A549 (cell line): ENCODE results near the gene ILK.

ENCODE experiments used
- CHD4 ChIP-seq: fragments of 200-600 bp; sonication (generic); IDR thresholded peaks from 2 replicates; pipeline ENCODE4 v1.6.1; 2016; ENCODE audit warnings: antibody characterized with exemption, mild to moderate bottlenecking, borderline replicate concordance
- EP300 ChIP-seq, 2 experiments: fragments of >200 bp; sonication (Bioruptor Twin); formaldehyde crosslinking; IDR thresholded peaks; 2 replicates in 1 of 2; 3 replicates in 1 of 2; pipeline ENCODE4 v1.6.1; 2016 to 2017
- HOXA7 ChIP-seq: fragments of 250-450 bp; sonication (Bioruptor Pico); IDR thresholded peaks from 2 replicates; pipeline ENCODE4 v1.5.0; 2020; ENCODE audit warnings: mild to moderate bottlenecking, moderate library complexity
- JUN ChIP-seq, 2 experiments: fragments of >200 bp; sonication (Bioruptor Twin); formaldehyde crosslinking; IDR thresholded peaks; 2 replicates in 1 of 2; 3 replicates in 1 of 2; pipeline ENCODE4 v1.6.1; 2016 to 2017
- MYC ChIP-seq: IDR thresholded peaks from 2 replicates; pipeline ENCODE4 v1.6.1; 2012; ENCODE audit warnings: mild to moderate bottlenecking, inconsistent platforms, low read length, improper control_type of control experiment, borderline replicate concordance
- POLR2A ChIP-seq: IDR thresholded peaks from 2 replicates; pipeline ENCODE4 v1.6.1; 2012; ENCODE audit warnings: mild to moderate bottlenecking, low read length
- POLR2AphosphoS2 ChIP-seq: conservative IDR thresholded peaks from 2 replicates; pipeline ENCODE4 v1.6.1; 2012; ENCODE audit warnings: low read length, improper control_type of control experiment, inconsistent platforms
- SMC3 ChIP-seq: fragments of >200 bp; sonication (Bioruptor Twin); formaldehyde crosslinking; IDR thresholded peaks from 3 replicates; pipeline ENCODE4 v1.6.1; 2018; ENCODE audit warnings: inconsistent platforms
- TF ChIP-seq, protein P1 (sequence below): fragments of >200 bp; sonication (Bioruptor Twin); formaldehyde crosslinking; IDR thresholded peaks from 3 replicates; pipeline ENCODE4 v1.6.1; 2016
- TF ChIP-seq, protein P2 (sequence below): fragments of >200 bp; sonication (Bioruptor Twin); formaldehyde crosslinking; IDR thresholded peaks from 3 replicates; pipeline ENCODE4 v1.5.1; 2016
- TF ChIP-seq, protein P3 (sequence below): fragments of 200-600 bp; sonication (generic); IDR thresholded peaks from 2 replicates; pipeline ENCODE4 v1.6.1; 2016; ENCODE audit warnings: antibody characterized with exemption, mild to moderate bottlenecking, moderate library complexity
- TF ChIP-seq, protein P4 (sequence below): IDR thresholded peaks from 2 replicates; pipeline ENCODE4 v1.6.1; 2012; ENCODE audit warnings: low read depth, borderline replicate concordance

DNA sequence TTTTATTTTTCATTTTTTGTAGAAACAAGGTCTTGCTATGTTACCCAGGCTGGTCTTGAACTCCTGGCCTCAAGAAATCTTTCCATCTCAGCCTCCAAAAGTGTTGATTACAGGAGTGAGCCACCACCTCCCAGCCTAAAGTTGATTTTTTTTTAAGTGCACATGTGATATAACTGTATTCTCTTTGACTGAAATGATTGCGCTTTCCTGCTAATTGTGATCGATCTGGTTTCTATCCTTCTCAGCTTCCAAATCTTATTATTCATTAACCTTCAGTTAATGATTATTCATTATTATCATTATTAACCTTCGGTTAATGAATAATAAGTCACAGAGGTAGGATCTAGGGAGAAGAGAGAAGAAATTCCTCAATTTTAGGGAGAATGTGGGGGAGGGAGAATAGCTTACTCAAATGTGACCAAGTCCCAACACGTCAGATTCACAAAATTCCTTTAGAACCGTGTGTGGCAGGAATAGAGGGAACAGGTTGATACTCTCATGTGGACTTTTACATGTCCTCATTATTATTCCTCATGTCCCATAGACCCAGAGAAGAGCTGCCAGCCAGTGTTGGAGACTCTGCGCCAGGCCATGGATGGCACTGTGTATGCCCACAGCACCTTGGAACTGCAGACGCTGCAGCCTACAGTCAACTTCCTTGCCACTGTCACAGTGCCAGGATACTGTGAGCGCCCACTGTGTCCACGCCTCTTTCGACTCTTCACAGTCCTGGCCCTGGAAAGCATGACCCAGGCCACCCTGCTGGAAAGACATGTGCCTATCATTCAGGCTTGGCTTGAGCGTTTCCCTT lies 47.2 kb upstream of the ILK start:
- no peak for TF ChIP-seq CHD4
- TF ChIP-seq, protein P1, sequence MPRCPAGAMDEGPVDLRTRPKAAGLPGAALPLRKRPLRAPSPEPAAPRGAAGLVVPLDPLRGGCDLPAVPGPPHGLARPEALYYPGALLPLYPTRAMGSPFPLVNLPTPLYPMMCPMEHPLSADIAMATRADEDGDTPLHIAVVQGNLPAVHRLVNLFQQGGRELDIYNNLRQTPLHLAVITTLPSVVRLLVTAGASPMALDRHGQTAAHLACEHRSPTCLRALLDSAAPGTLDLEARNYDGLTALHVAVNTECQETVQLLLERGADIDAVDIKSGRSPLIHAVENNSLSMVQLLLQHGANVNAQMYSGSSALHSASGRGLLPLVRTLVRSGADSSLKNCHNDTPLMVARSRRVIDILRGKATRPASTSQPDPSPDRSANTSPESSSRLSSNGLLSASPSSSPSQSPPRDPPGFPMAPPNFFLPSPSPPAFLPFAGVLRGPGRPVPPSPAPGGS: no peak
- TF ChIP-seq, protein P2, sequence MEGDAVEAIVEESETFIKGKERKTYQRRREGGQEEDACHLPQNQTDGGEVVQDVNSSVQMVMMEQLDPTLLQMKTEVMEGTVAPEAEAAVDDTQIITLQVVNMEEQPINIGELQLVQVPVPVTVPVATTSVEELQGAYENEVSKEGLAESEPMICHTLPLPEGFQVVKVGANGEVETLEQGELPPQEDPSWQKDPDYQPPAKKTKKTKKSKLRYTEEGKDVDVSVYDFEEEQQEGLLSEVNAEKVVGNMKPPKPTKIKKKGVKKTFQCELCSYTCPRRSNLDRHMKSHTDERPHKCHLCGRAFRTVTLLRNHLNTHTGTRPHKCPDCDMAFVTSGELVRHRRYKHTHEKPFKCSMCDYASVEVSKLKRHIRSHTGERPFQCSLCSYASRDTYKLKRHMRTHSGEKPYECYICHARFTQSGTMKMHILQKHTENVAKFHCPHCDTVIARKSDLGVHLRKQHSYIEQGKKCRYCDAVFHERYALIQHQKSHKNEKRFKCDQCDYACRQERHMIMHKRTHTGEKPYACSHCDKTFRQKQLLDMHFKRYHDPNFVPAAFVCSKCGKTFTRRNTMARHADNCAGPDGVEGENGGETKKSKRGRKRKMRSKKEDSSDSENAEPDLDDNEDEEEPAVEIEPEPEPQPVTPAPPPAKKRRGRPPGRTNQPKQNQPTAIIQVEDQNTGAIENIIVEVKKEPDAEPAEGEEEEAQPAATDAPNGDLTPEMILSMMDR: no peak
- no peak for TF ChIP-seq EP300 (IDR thresholded peaks at IDR 0.05)
- TF ChIP-seq HOXA7 (CRISPR knock-in tag): no peak
- TF ChIP-seq, protein P3, sequence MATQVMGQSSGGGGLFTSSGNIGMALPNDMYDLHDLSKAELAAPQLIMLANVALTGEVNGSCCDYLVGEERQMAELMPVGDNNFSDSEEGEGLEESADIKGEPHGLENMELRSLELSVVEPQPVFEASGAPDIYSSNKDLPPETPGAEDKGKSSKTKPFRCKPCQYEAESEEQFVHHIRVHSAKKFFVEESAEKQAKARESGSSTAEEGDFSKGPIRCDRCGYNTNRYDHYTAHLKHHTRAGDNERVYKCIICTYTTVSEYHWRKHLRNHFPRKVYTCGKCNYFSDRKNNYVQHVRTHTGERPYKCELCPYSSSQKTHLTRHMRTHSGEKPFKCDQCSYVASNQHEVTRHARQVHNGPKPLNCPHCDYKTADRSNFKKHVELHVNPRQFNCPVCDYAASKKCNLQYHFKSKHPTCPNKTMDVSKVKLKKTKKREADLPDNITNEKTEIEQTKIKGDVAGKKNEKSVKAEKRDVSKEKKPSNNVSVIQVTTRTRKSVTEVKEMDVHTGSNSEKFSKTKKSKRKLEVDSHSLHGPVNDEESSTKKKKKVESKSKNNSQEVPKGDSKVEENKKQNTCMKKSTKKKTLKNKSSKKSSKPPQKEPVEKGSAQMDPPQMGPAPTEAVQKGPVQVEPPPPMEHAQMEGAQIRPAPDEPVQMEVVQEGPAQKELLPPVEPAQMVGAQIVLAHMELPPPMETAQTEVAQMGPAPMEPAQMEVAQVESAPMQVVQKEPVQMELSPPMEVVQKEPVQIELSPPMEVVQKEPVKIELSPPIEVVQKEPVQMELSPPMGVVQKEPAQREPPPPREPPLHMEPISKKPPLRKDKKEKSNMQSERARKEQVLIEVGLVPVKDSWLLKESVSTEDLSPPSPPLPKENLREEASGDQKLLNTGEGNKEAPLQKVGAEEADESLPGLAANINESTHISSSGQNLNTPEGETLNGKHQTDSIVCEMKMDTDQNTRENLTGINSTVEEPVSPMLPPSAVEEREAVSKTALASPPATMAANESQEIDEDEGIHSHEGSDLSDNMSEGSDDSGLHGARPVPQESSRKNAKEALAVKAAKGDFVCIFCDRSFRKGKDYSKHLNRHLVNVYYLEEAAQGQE: no peak
- no peak for TF ChIP-seq POLR2A
- TF ChIP-seq POLR2AphosphoS2: no peak
- no peak for TF ChIP-seq MYC
- TF ChIP-seq JUN (IDR thresholded peaks at IDR 0.05): no peak
- TF ChIP-seq SMC3: no peak
- TF ChIP-seq, protein P4, sequence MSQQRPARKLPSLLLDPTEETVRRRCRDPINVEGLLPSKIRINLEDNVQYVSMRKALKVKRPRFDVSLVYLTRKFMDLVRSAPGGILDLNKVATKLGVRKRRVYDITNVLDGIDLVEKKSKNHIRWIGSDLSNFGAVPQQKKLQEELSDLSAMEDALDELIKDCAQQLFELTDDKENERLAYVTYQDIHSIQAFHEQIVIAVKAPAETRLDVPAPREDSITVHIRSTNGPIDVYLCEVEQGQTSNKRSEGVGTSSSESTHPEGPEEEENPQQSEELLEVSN: no peak
